Measurements from ENCODE around the gene CELF5. TPM values are rescaled to one million over a fixed set of nuclear protein-coding genes. Genes with fewer than 3 reads are reported as not detected.
"Not testable (repeated sequence)": the region's sequence is repeated elsewhere in the genome, so short reads cannot be mapped to it uniquely, and the experiment has no call there.

The CELF5 gene
- total RNA-seq, 2 experiments from 2014 or later: not detected

DNA sequence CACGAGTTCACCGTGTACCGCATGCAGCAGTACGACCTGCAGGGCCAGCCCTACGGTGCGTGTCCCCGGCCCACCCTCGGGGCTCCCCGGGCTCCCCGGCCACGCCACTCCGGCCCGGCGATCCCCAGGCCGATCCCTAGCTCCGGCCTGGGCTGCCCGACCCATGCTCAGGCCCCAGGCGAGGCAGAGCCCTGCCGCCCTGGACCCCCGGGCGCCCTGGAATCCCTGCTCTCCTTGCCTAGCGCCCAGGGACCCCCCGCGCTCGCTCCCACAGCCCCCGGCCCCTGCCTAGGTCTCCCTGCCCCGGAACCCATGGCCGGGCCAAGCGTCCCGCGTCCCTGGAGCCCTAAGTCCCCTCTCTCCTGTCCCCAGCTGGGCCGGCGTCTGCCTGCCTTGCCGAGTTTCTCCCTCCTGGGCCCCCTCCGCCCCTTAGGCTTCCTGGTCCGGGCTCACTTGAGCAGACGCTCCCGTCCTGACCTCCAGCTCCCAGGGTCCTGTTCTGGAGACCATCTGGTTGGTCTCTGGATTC lies 38.2 kb upstream of the CELF5 start:
- no peak for DNase-seq
- H3K27me3 Mint-ChIP-seq (ENCODE audit: low read depth): no peaks in the 10 kb centered on the region
- H3K36me3 Mint-ChIP-seq (ENCODE audit: low read depth): peaks cover 13% of the 10 kb centered on the region
- H3K4me3 Mint-ChIP-seq: peak overlapping the region; percentile 98
- CTCF ChIA-PET: no interaction called here
- peaks cover 60% of the 10 kb centered on the region for H3K4me1 Mint-ChIP-seq (ENCODE audit: low read depth)
- H3K9me3 Mint-ChIP-seq: no peaks in the 10 kb centered on the region
- no peak overlapping the region for H3K27ac Mint-ChIP-seq
- intact Hi-C loops (cut with micrococcal nuclease): no loop called here

DNA sequence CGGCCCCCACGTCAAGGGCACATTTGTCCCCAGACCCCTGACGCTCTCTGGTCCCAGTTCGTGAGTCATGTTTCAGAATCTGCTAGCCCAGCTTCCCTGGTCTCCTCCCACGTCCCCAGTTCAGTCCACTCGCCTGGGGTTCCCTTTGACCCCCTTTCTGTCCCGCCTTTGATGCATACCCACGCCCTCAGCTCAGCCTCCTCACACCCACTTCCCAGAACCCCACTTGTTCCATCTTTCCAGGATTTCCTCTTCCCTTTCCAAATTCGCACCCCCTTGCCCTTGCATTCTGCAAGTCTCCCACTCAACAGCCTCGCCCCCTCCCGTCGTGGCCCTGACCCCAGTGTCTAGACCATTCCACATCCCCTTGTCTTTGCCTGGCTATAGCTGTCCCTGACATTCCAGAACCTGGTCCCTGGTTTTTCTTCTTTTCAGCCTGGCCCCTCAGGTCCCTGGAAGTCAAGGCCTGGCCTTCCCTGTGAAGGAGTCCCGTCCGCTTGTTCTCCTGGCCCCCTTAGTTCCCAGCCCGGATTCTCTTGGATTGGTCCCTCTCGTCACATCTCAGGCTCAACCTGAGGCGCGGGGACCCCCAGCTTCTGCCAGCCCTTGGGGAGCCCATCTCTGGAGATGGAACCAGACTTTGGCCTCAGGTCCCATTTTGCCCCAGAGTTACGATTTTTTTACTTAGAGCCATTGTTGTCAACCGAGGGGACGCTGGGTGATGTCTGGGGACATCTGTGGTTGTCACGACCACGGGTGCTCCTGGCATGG lies 37.4 kb upstream of the CELF5 start:
- peak overlapping the region; percentile 98 for H3K4me3 Mint-ChIP-seq
- H3K27me3 Mint-ChIP-seq (ENCODE audit: low read depth): no peaks in the 10 kb centered on the region
- H3K36me3 Mint-ChIP-seq (ENCODE audit: low read depth): peaks cover 13% of the 10 kb centered on the region
- DNase-seq: no peak
- intact Hi-C loops (cut with micrococcal nuclease): no loop called here
- CTCF ChIA-PET: no interaction called here
- peaks cover 56% of the 10 kb centered on the region for H3K4me1 Mint-ChIP-seq (ENCODE audit: low read depth)
- H3K9me3 Mint-ChIP-seq: no peaks in the 10 kb centered on the region
- no peak overlapping the region for H3K27ac Mint-ChIP-seq

DNA sequence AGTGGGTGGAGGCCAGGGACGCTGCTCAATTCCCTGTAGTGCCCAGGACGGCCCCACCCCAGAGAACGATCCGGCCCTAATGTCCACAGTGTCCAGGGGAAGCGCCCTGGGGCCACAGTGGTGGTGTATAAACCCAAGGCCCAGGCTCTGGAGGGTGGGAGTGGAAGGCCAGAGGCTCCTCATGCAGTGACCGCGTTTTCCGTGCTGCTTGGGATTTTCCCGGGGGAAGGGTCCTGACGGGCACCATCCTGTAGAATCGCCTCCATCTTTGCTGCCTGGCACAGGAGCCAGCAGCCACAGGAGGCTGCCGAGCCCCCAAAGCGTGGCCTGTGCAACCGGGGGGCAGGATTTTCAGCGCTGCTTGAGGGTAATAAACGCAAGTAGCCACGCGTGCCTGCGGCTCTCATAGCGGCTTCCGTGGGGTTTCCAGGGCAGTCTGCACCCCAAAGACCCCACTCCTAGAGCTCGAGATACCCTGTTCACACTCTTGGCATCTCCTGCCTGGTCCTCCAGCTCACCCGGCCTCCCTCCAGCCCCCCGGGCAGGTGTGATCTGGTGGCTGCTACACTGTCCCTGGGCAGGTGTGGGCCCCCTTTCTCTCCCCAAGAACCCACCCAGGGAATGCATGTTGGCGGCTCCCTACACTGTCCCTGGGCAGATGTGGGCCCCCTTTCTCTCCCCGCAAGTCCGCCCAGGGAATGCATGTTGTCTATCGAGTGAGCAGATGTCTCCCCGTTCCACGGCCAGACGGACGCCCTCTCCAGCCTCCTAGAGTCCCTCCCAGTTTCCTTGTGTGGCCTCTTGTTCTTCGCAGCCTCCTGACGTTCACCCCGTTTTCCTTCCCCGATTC lies 36.6 kb upstream of the CELF5 start:
- peak overlapping the region; percentile 98 for H3K4me3 Mint-ChIP-seq
- H3K27ac Mint-ChIP-seq: no peak overlapping the region
- H3K9me3 Mint-ChIP-seq: no peaks in the 10 kb centered on the region
- peaks cover 53% of the 10 kb centered on the region for H3K4me1 Mint-ChIP-seq (ENCODE audit: low read depth)
- H3K27me3 Mint-ChIP-seq (ENCODE audit: low read depth): no peaks in the 10 kb centered on the region
- no peak for DNase-seq
- intact Hi-C loops (cut with micrococcal nuclease): no loop called here
- peaks cover 15% of the 10 kb centered on the region for H3K36me3 Mint-ChIP-seq (ENCODE audit: low read depth)
- CTCF ChIA-PET: no interaction called here

DNA sequence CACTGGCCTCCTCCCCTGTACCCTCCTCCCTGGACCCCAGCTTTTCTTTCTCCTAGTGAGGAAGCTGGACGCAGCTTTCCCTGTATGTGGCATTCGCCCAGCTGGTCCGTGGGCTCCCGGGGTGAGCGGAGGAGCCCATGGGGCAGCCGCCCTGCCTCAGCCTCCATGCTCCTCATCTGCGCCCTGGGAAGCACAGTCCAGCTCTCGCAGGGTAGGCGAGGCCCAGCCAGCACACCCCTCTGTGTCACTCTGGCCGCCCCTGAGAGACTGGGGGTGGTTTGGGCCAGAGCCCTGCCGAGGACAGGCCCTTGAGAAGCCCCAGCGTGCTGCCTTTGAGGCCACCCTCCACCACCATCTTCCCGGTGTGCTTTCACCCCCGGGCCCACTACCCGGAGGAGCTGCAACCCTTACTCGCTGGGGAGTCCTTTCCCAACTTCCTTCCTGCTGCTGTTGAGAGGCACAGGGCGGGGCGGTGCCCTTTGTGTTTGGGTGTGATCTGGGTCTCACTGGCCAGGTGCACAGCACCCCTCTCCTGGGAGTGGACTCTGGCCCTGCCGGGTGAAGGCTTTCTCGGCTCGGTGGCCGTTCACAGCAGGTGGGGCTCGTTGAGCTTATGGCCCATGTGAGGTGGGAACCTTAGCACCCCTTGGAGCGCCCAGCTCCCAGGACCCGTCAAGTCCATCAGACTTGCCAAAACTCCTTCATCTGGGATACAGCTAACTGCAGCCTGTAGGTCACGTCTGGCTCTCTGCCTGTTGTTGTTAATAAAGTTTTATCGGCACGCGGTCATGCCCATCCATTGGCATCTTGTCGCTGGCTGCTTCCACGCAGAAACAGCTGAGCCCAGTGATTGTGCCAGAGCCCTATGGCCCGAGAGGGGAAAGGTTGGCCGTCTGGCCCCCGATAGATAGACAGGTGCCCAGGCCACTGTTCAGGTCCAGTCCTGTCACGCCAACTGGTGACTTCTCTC lies 35.5 kb upstream of the CELF5 start:
- Mint-ChIP-seq H3K4me1 (ENCODE audit: low read depth) (peaks cover 46% of the 10 kb centered on the region), H3K36me3 (ENCODE audit: low read depth) (peaks cover 17% of the 10 kb centered on the region), H3K27ac (no peak overlapping the region), H3K9me3 (no peaks in the 10 kb centered on the region), H3K4me3 (peak overlapping the region; percentile 98), H3K27me3 (ENCODE audit: low read depth) (no peaks in the 10 kb centered on the region)
- DNase-seq: no peak
- intact Hi-C loops (cut with micrococcal nuclease): no loop called here
- CTCF ChIA-PET: no interaction called here

DNA sequence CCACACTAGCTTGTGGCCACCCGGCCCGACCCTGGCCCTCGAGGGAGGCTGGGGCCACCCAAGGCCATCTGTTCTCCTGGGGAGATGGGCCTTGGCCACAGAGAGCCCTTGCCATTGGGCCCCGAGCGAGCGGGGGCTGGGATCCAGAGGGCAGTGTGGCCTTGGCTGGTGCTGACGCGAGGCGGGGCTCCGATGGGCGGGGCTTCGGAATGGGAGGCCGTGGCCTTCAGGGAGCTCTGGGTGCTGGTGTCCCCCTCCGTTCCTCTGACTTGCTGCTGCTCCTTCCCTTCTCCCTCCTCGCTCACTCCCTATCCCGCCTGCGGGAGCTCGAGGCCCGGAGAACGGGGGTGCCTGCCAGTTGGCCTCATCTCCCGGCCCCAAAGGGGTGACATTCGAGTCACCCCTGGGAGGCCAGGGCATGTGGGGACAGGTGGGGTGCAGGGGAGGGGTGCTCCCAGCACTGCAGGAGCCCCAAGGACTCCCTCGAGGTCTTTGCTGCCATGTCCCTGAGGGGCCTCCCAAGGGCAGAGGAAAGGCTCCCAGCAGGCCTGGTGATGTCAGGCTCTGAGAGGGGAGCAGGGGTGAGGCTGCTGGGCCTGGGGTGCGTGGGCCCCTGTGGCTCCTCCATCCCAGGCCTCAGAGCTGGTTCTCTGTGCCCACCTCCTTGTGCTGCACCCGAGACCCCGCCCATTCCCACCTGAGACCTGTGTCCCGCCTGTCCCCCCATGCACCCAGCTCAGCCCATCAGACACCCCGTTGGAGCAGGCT lies 34.6 kb upstream of the CELF5 start:
- Mint-ChIP-seq H3K4me1 (ENCODE audit: low read depth) (peaks cover 37% of the 10 kb centered on the region), H3K9me3 (no peaks in the 10 kb centered on the region), H3K4me3 (no peak overlapping the region), H3K27me3 (ENCODE audit: low read depth) (no peaks in the 10 kb centered on the region), H3K27ac (no peak overlapping the region), H3K36me3 (ENCODE audit: low read depth) (peaks cover 22% of the 10 kb centered on the region)
- CTCF ChIA-PET: interaction anchor here (0.5 to 0.6 kb wide), 2 partner anchors 16 to 241 kb away, joined by 3 read pairs; no protein-coding TSS in a partner anchor
- no peak for DNase-seq
- intact Hi-C loops (cut with micrococcal nuclease): no loop called here

DNA sequence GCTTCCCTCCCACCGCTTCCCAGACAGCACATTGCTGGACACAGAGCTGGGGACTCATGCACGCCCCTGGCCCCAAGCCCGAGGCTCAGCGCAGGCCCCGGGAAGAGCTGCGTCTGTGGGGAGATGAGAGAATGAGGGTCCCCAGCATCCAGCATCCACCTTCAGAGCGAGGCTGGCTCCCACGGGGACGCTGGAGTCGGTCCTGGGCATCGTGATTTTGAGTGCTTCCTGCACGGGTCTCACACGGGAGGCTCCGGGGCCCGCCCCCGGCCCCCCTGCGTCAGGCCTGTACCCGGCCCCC lies 34.0 kb upstream of the CELF5 start:
- Mint-ChIP-seq H3K27ac (no peak overlapping the region), H3K9me3 (no peaks in the 10 kb centered on the region), H3K36me3 (ENCODE audit: low read depth) (peaks cover 22% of the 10 kb centered on the region), H3K4me1 (ENCODE audit: low read depth) (peaks cover 33% of the 10 kb centered on the region), H3K27me3 (ENCODE audit: low read depth) (no peaks in the 10 kb centered on the region), H3K4me3 (no peak overlapping the region)
- CTCF ChIA-PET: interaction anchor here (0.6 kb wide), 1 partner anchor 15 kb away, joined by 3 read pairs; no protein-coding TSS in a partner anchor
- DNase-seq: no peak
- intact Hi-C loops (cut with micrococcal nuclease): no loop called here

DNA sequence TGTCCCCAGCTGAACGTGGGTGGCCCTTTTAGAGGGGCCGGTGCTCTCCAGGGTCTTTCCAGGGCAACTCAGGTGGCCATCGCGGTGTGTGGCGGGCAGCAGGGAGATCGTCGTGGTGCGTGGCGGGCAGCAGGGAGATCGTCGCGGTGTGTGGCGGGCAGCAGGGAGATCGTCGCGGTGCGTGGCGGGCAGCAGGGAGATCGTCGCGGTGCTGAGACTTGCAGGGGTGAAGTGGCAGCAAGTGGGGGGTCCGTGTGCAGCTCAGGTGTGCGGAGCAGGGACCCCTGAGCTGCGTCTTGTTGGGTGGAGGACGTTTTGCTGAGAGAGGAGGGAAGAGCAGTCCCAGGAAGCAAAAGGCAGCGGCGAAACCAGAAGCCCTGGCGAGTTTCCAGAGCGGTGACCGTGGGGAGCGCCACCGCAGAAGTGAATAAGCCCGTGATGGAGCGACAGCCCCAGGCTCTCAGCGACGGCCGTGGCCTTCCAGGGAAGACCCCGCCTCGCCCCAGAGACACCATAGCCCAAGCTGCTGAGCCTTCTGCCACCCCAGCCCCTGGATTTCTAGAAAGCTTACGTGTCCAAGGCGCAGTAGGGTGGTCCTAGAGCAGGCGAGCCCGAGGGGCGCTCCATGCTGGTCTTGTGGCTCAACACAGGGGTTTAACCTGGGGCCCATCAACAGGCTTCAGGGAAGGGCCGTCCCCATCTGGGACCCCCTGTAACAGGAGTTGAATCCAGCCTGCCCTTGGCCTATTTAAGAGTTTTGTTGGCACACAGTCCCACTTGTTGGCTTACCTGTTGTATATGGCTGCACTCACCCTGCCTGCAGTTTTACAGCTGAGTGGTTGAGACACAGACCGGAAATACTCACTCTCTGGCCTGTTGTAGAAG lies 33.3 kb upstream of the CELF5 start:
- DNase-seq: no peak
- no peaks in the 10 kb centered on the region for H3K9me3 Mint-ChIP-seq
- no peak overlapping the region for H3K27ac Mint-ChIP-seq
- H3K4me3 Mint-ChIP-seq: no peak overlapping the region
- intact Hi-C loops (cut with micrococcal nuclease): no loop called here
- H3K4me1 Mint-ChIP-seq (ENCODE audit: low read depth): peaks cover 32% of the 10 kb centered on the region
- CTCF ChIA-PET: interaction anchor here (0.6 kb wide), 1 partner anchor 14 kb away, joined by 3 read pairs; no protein-coding TSS in a partner anchor
- H3K36me3 Mint-ChIP-seq (ENCODE audit: low read depth): peaks cover 24% of the 10 kb centered on the region
- no peaks in the 10 kb centered on the region for H3K27me3 Mint-ChIP-seq (ENCODE audit: low read depth)

DNA sequence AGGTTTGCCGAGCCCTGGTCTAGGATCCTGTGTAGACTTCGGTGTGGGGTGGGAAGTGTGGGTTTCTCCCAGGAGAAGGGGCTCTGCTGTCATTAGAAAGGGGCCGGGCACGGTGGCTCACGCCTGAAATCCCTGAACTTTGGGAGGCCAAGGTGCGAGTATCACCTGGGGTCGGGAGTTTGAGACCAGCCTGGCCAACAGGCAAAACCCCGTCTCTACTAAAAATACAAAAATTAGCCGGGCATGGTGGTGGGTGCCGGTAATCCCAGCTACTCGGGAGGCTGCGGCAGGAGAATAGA lies 32.7 kb upstream of the CELF5 start:
- peaks cover 30% of the 10 kb centered on the region for H3K4me1 Mint-ChIP-seq (ENCODE audit: low read depth)
- DNase-seq; intact Hi-C loops (cut with micrococcal nuclease); H3K27ac Mint-ChIP-seq; H3K4me3 Mint-ChIP-seq; H3K9me3 Mint-ChIP-seq; CTCF ChIA-PET; H3K27me3 Mint-ChIP-seq (ENCODE audit: low read depth): not testable (repeated sequence)
- H3K36me3 Mint-ChIP-seq (ENCODE audit: low read depth): peaks cover 24% of the 10 kb centered on the region

DNA sequence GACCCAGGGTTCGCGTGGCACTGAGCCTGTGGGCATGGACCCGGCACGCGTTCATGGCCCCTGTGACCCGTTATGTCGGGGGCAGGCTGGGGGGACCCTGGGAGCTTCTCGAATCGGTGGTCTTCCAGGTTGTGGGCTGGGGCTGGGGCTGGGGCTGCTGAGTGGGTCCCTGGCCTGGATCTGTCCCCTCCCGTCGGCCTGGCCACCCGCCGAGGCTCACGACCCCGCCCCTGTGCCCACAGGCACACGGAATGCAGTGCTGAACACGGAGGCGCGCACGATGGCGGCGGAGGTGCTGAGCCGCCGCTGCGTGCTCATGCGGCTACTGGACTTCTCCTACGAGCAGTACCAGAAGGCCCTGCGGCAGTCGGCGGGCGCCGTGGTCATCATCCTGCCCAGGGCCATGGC lies 32.2 kb upstream of the CELF5 start:
- intact Hi-C loops (cut with micrococcal nuclease): no loop called here
- H3K27me3 Mint-ChIP-seq (ENCODE audit: low read depth): no peaks in the 10 kb centered on the region
- DNase-seq: no peak
- H3K27ac Mint-ChIP-seq: no peak overlapping the region
- H3K9me3 Mint-ChIP-seq: no peaks in the 10 kb centered on the region
- CTCF ChIA-PET: no interaction called here
- H3K4me1 Mint-ChIP-seq (ENCODE audit: low read depth): peaks cover 26% of the 10 kb centered on the region
- peaks cover 21% of the 10 kb centered on the region for H3K36me3 Mint-ChIP-seq (ENCODE audit: low read depth)
- H3K4me3 Mint-ChIP-seq: no peak overlapping the region

DNA sequence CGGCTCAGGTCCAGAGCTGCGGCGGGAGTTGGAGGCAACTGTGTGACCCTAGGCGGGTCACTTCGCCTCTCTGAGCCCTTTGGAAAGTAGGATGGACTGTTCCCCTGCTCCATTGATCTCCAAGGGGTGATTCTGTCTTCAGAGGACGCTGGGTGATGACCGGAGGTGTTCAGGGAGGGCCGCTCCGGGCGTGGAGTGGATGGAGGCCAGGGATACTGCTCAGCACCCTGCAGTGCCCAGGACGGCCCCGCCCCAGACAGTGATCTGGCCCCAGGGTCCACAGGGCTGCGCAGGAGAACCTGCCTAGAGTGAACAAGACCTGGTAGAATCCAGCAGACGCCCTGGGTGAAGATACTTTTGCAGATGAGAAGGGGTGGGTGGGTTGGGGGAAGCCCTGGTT lies 31.8 kb upstream of the CELF5 start:
- no peak for DNase-seq
- H3K36me3 Mint-ChIP-seq (ENCODE audit: low read depth): peaks cover 21% of the 10 kb centered on the region
- CTCF ChIA-PET: no interaction called here
- H3K4me3 Mint-ChIP-seq: no peak overlapping the region
- no peaks in the 10 kb centered on the region for H3K27me3 Mint-ChIP-seq (ENCODE audit: low read depth)
- intact Hi-C loops (cut with micrococcal nuclease): no loop called here
- H3K27ac Mint-ChIP-seq: no peak overlapping the region
- H3K4me1 Mint-ChIP-seq (ENCODE audit: low read depth): peaks cover 21% of the 10 kb centered on the region
- no peaks in the 10 kb centered on the region for H3K9me3 Mint-ChIP-seq
